MM.1S (cell line): ENCODE measurements around the gene AMFR.

Source experiments
- EZH2 ChIP-seq: fragments of 300-600 bp; sonication (generic); optimal IDR thresholded peaks from 2 replicates; pipeline ENCODE3; 2017; ENCODE audit warnings: low read depth, mild to moderate bottlenecking, antibody characterized with exemption, low read length, mixed read lengths
- TF ChIP-seq, protein P1 (sequence below): fragments of 300-600 bp; sonication (generic); IDR thresholded peaks from 2 replicates; pipeline ENCODE4 v1.5.1; 2016; ENCODE audit warnings: antibody characterized with exemption, low read length, mixed read lengths

DNA sequence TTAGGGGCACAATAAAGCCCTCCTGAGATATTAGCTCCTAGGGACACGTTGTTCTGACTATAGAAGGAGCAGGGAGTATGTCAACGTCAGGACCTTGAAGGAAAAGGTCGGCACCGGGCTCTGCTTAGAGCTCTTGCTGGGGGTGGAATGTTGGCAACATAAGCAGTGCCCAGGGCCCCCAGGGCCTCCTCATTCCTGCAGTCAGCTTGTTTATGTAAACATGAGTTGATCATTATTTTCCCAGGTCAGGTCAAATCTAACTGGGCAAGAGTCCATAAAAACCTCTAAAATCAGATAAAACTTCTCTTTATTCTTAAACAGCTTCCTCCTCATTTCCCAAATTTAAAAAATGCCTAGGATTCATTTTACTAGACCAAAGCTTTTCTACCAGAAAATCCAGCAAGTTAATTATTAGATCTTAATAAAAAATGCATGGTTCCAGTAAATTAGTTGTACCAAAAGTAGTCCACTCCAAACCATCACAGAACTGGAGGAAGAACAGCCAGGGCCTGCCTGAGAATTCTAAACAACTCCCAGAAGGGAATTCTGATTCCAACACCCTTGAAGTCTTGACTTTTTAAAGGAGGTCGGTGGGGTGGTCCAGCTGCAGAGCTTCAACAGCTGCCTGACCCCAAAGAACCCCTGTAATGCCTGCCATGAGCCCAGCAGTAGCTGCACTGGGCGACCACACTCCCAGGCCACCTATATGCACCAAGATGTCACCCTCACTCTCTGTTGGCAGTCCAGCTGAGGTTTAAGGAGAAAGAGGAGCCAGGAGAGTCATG, 54.3 kb downstream of the AMFR start:
- no peak for TF ChIP-seq EZH2
- TF ChIP-seq, protein P1, sequence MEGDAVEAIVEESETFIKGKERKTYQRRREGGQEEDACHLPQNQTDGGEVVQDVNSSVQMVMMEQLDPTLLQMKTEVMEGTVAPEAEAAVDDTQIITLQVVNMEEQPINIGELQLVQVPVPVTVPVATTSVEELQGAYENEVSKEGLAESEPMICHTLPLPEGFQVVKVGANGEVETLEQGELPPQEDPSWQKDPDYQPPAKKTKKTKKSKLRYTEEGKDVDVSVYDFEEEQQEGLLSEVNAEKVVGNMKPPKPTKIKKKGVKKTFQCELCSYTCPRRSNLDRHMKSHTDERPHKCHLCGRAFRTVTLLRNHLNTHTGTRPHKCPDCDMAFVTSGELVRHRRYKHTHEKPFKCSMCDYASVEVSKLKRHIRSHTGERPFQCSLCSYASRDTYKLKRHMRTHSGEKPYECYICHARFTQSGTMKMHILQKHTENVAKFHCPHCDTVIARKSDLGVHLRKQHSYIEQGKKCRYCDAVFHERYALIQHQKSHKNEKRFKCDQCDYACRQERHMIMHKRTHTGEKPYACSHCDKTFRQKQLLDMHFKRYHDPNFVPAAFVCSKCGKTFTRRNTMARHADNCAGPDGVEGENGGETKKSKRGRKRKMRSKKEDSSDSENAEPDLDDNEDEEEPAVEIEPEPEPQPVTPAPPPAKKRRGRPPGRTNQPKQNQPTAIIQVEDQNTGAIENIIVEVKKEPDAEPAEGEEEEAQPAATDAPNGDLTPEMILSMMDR: no peak
